HG02623 (cell line): Measurements from ENCODE around the gene PHACTR2.

Source experiments
- ATAC-seq: cut with Tn5 transposase; IDR thresholded peaks from one replicate; pipeline ENCODE4 v1.9.1; 2021; ENCODE audit warnings: moderate library complexity; ENCODE audit not compliant: unreplicated experiment

The PHACTR2 gene

DNA sequence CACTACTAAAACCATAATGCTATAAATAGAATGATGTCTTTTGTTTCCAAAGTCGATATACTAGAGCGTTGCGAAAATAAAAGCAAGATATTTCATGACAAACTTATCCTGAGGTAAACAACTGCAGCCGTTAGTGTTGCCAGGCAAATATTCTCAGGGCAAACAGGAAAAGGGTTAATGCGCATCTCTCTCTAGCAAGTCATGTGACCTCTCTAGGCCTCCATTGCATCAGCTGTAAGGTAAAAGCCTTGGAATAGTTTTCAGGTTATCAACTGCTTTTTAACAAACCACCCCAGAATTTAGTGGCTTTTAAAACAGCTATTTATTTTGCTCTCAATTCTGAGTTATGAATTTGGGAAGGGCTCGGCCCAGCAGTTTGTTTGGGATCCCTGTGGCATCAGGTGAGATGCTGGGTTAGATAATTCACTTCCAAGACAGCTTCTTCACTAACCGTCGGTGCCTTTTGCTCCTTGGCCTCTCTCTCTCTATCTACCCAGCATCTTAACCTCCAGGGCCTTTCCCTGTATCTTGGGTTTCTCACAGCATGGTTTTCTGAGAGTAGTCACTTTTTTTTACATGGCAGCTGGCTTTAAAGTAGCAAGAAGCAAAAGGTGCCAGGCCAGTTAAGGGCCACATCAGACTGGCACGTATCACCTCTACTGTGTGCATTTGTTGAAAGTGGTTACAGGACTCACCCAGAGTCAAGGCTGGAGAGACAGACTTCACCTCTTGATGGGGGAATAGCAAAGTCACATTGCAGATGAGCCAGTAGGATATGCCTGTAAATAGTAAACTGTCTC lies 126.2 kb downstream of the PHACTR2 start:
- no peak for ATAC-seq

GRCh38 chr6:143804835-143805239 lies 127.1 kb downstream of the PHACTR2 start:
- no peak for ATAC-seq

DNA sequence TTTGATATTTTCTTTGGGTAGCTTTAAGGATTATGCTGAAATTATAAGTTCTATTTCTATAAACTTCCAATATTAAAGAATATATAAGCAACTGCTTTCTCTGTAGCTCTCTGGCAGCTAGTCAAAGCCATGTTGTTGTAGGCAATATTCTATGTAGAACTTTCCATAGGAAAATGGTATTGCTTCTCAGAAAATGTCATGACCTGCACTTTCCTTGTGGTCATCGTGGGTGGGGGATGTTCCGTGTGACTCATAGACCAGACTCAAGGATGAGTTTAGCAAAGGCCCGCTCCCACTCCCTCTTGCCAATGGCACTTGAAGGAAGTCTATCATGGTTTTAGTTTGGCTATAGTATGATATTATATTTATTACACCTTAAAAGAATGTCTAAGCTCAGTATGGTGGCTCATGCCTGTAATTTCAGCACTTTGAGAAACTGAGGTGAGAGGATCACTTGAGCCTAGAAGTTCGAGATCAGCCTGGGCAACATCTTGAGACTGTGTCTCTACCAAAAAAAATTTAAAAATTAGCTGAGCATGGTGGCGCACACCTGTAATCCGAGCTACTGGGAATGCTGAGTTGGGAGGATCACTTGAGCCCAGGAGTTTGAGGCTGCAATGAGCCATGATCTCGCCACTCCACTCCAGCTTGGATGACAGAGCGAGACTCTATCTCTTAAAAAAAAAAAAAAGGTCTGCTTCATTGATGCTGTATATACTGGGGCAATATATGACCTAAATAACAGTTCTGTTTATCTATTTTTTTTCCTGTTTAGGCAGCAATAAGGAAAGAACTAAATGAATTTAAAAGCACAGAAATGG lies 128.7 kb downstream of the PHACTR2 start:
- no peak for ATAC-seq

GRCh38 chr6:143807103-143807772 lies 129.5 kb downstream of the PHACTR2 start:
- ATAC-seq = no peak

- no peak for ATAC-seq
Measured at GRCh38 chr6:143810745-143811144, 133.0 kb downstream of the PHACTR2 start.

DNA sequence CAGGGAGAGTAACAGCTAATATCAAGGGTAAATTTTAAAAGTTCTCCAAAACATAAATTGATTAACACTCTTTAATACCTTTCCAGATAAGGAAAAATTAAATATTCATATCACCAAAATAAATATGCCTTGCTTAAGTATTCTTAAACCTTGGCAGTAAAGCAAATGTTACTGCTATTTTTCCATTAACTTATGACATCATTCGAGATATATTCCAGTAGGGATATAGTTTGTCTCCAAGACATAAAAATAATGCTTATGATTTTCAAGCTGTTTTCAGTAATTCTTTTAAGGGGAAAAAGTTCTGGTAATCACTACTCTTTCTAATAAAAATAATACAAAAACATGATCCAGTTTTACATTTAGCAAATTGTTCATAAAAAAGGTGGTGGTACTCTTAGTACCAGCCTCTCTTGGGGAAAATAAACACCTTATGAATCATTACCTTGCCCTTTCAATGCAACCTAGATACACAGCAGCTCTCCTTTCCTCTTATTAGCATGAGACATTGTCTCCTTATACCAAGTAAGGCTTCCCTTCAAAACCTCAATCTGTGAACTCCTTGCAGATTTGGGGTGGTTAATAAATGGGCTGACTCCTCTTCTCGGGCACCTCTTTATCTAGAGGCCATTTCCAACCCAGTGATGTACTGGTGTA lies 133.9 kb downstream of the PHACTR2 start:
- no peak for ATAC-seq

GRCh38 chr6:143817621-143818020 lies 139.9 kb downstream of the PHACTR2 start:
- no peak for ATAC-seq

GRCh38 chr6:143821359-143821758 lies 143.6 kb downstream of the PHACTR2 start:
- no peak for ATAC-seq

GRCh38 chr6:143822584-143823024 lies 144.8 kb downstream of the PHACTR2 start:
- ATAC-seq = no peak

GRCh38 chr6:143823548-143823947 lies 145.8 kb downstream of the PHACTR2 start:
- ATAC-seq = no peak

DNA sequence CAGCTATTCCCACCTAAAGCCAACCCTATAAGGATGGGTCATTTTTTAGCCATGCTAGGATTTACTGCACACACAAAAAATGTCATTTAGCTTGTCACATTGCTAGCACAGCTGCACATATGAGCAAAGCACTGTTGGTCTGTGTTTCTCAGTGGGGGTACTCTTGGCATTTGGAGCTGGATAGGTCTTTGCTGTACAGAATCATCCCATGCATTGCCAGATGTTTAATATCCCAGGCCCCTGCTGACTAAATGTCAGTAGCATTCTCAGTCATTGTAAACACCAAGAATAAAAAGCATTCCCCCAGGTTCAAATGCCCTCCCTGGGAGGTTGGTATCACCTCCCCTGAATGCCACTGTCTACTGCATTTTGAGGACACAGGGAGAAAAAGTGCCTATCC lies 150.8 kb downstream of the PHACTR2 start:
- ATAC-seq = no peak

GRCh38 chr6:143836150-143836549 lies 158.4 kb downstream of the PHACTR2 start:
- no peak for ATAC-seq

- no peak for ATAC-seq
Measured at GRCh38 chr6:143838395-143838794, 160.6 kb downstream of the PHACTR2 start.

GRCh38 chr6:143839196-143839595 lies 161.4 kb downstream of the PHACTR2 start:
- no peak for ATAC-seq

DNA sequence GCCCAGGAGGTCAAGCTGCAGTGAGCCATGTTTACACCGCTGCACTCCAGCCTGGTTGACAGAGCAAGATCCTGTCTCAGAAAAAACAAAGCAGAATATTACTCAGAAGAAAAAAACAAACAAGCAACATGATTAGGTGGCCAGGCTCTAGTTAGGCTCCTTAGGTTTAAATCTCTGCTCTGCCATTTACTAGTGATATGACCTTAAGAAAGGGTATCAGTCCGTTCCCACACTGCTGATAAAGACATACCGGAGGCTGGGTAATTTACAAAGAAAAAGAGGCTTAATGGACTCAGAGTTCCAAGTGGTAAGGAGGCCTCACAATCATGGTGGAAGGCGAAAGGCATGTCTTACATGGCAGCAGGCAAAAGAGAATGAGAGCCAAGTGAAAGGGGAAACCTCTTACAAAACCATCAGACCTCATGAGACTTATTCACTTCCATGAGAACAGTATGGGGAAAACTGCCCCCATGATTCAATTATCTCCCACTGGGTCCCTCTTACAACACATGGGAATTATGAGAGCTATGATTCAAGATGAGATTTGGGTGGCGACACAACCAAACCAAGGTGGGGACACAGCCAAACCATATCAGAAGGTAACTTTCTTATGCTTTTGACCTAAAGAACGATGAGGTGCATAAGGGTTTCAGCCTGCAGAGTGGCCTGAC lies 163.0 kb downstream of the PHACTR2 start:
- no peak for ATAC-seq

- no peak for ATAC-seq
Measured at GRCh38 chr6:143842461-143842901, 164.7 kb downstream of the PHACTR2 start.

GRCh38 chr6:143842902-143843676 lies 165.3 kb downstream of the PHACTR2 start, which contains the start of gene LTV1:
LTV1 (plus strand) TSS chr6:143843338; CDS start chr6:143843478, 140 bp downstream.
- peak; percentile 100 for ATAC-seq

- ATAC-seq = peak; percentile 1
Measured at GRCh38 chr6:143843677-143843999, 165.9 kb downstream of the PHACTR2 start.

- ATAC-seq = no peak
Measured at GRCh38 chr6:143844006-143844405, 166.2 kb downstream of the PHACTR2 start.

GRCh38 chr6:143845033-143845432 lies 167.3 kb downstream of the PHACTR2 start:
- ATAC-seq = no peak
